ENCODE measurements around the gene USF3. TPM values are rescaled to one million over a fixed set of nuclear protein-coding genes. Genes with fewer than 3 reads are reported as not detected.

Gene USF3
- total and polyA plus RNA-seq, 2 donors (not counting 1 experiment from before 2014, with no cell fraction given): 9.8 to 38.9 TPM

DNA sequence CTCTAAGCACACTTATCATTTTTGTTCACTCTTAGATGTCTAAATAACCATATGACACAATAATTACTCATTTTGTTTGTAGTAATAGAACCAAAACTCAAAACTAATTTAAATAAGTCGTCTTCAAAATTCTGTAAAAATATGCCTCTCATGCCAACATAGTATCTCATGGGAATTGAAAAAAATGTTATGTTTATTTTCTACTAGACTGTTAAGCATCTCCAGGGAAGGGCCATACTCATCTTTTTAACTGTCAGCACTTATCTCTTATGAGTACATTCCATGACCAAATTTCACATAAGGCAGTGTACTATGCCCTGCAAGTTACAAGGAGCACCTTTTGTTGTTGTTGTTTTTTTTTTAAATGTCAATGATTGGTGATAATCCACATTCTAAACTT is 18.3 kb upstream of the USF3 start:
- H3K27me3 Mint-ChIP-seq: no peaks in the 10 kb centered on the region
- ChIA-PET CTCF (interaction anchor here (0.6 to 1.4 kb wide), 3 partner anchors 16 to 1132 kb away, joined by 3 to 5 read pairs (median 4); no protein-coding TSS in a partner anchor), POLR2A (no interaction called here)
- H2AFZ ChIP-seq (ENCODE audit: insufficient read depth, low read depth, low read length, poor library complexity, severe bottlenecking): no peak overlapping the region
- DNase-seq (no peak), ATAC-seq (ENCODE audit: low read depth) (no peak)
- H3K4me2 ChIP-seq (replicated peaks; ENCODE audit: low read depth, low read length, poor library complexity, severe bottlenecking): no peak overlapping the region
- no peaks in the 10 kb centered on the region for H3K9me3 ChIP-seq (ENCODE audit: control extremely low read depth in 1 of 3, control insufficient read depth in 2 of 3, insufficient read depth in 1 of 3, low read length in 2 of 3)
- WGBS (ENCODE audit: insufficient coverage): no CpG with 5 or more reads among the region's 1 CpG
- H3K9me3 Mint-ChIP-seq (ENCODE audit: insufficient read depth): no peaks in the 10 kb centered on the region
- no peaks in the 10 kb centered on the region for H4K20me1 ChIP-seq (ENCODE audit: control insufficient read depth, insufficient read depth, low read length, poor library complexity, severe bottlenecking)
- intact Hi-C loops (cut with micrococcal nuclease): no loop called here
- H3K27me3 ChIP-seq (replicated peaks in 1 of 4; ENCODE audit: control extremely low read depth in 1 of 4, control insufficient read depth in 3 of 4, insufficient read depth in 4 of 4, low read length in 3 of 4): no peaks in the 10 kb centered on the region
- no peak overlapping the region for H3K4me3 Mint-ChIP-seq
- no peak overlapping the region for H3K27ac ChIP-seq (ENCODE audit: low read length in 2 of 2)
- peaks cover 5 to 8% of the 10 kb centered on the region in 2 experiments for H3K36me3 ChIP-seq (replicated peaks in 1 of 2; ENCODE audit: control extremely low read depth in 1 of 2, control insufficient read depth in 1 of 2, extremely low read depth in 1 of 2, insufficient read depth in 2 of 2, low read length in 1 of 2)
- TF ChIP-seq, protein P1, sequence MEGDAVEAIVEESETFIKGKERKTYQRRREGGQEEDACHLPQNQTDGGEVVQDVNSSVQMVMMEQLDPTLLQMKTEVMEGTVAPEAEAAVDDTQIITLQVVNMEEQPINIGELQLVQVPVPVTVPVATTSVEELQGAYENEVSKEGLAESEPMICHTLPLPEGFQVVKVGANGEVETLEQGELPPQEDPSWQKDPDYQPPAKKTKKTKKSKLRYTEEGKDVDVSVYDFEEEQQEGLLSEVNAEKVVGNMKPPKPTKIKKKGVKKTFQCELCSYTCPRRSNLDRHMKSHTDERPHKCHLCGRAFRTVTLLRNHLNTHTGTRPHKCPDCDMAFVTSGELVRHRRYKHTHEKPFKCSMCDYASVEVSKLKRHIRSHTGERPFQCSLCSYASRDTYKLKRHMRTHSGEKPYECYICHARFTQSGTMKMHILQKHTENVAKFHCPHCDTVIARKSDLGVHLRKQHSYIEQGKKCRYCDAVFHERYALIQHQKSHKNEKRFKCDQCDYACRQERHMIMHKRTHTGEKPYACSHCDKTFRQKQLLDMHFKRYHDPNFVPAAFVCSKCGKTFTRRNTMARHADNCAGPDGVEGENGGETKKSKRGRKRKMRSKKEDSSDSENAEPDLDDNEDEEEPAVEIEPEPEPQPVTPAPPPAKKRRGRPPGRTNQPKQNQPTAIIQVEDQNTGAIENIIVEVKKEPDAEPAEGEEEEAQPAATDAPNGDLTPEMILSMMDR (IDR thresholded peaks at IDR 0.05): no peak
- TF ChIP-seq EZH2 (IDR thresholded peaks at IDR 0.05; ENCODE audit: borderline replicate concordance, insufficient read depth, low read depth, low read length, poor library complexity, severe bottlenecking): no peak
- H3K9ac ChIP-seq (ENCODE audit: low read length): no peak overlapping the region
- H3K79me2 ChIP-seq (ENCODE audit: control insufficient read depth, insufficient read depth, low read length): no peaks in the 10 kb centered on the region
- no peak overlapping the region for H3K4me3 ChIP-seq (ENCODE audit: control extremely low read depth in 1 of 5, extremely low read depth in 1 of 5, insufficient read depth in 1 of 5, low read depth in 2 of 5, low read length in 4 of 5)
- no peaks in the 10 kb centered on the region for H3K4me1 ChIP-seq (ENCODE audit: control insufficient read depth in 2 of 2, insufficient read depth in 2 of 2, low read length in 2 of 2)
- no peak overlapping the region for H3K27ac Mint-ChIP-seq
- H3K4me1 Mint-ChIP-seq: no peaks in the 10 kb centered on the region

DNA sequence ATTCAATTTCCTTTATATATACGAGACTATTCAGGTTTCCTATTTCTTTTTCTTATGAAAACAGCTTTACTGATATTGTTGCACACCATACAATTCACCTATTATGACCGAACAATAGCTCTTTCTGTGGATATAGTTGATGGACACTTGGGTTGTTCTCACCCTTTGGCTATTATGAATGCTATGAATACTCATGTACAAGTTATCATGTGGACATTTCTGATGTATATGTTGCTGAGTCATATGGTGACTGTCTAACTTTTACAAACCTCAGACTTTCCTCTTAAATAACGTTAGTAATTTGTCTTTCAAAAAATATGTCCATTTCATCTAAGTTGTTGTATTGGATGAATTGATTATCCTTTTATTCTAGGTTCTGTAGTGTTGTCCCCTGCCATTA is 15.7 kb upstream of the USF3 start:
- H3K36me3 ChIP-seq (replicated peaks in 1 of 2; ENCODE audit: control extremely low read depth in 1 of 2, control insufficient read depth in 1 of 2, extremely low read depth in 1 of 2, insufficient read depth in 2 of 2, low read length in 1 of 2): peaks cover 0 to 2% of the 10 kb centered on the region in 2 experiments
- no CpG with 5 or more reads among the region's 3 CpGs for WGBS (ENCODE audit: insufficient coverage)
- H4K20me1 ChIP-seq (ENCODE audit: control insufficient read depth, insufficient read depth, low read length, poor library complexity, severe bottlenecking): no peaks in the 10 kb centered on the region
- no peak overlapping the region for H2AFZ ChIP-seq (ENCODE audit: insufficient read depth, low read depth, low read length, poor library complexity, severe bottlenecking)
- no peak overlapping the region for H3K4me2 ChIP-seq (replicated peaks; ENCODE audit: low read depth, low read length, poor library complexity, severe bottlenecking)
- no peaks in the 10 kb centered on the region for H3K4me1 Mint-ChIP-seq
- no peak overlapping the region for H3K27ac Mint-ChIP-seq
- no peak overlapping the region for H3K9ac ChIP-seq (ENCODE audit: low read length)
- H3K9me3 ChIP-seq (ENCODE audit: control extremely low read depth in 1 of 3, control insufficient read depth in 2 of 3, insufficient read depth in 1 of 3, low read length in 2 of 3): no peaks in the 10 kb centered on the region
- ChIA-PET POLR2A (no interaction called here), CTCF (interaction anchor here (0.6 to 2.4 kb wide), 5 partner anchors 17 to 135 kb away, joined by 3 to 9 read pairs (median 3); no protein-coding TSS in a partner anchor)
- H3K27me3 ChIP-seq (replicated peaks in 1 of 4; ENCODE audit: control extremely low read depth in 1 of 4, control insufficient read depth in 3 of 4, insufficient read depth in 4 of 4, low read length in 3 of 4): no peaks in the 10 kb centered on the region
- no peaks in the 10 kb centered on the region for H3K9me3 Mint-ChIP-seq (ENCODE audit: insufficient read depth)
- no peaks in the 10 kb centered on the region for H3K4me1 ChIP-seq (ENCODE audit: control insufficient read depth in 2 of 2, insufficient read depth in 2 of 2, low read length in 2 of 2)
- no peak for DNase-seq
- H3K27me3 Mint-ChIP-seq: peaks cover 3% of the 10 kb centered on the region
- H3K4me3 ChIP-seq (ENCODE audit: control extremely low read depth in 1 of 5, extremely low read depth in 1 of 5, insufficient read depth in 1 of 5, low read depth in 2 of 5, low read length in 4 of 5): no peak overlapping the region
- H3K27ac ChIP-seq (ENCODE audit: low read length in 2 of 2): no peak overlapping the region
- no peaks in the 10 kb centered on the region for H3K79me2 ChIP-seq (ENCODE audit: control insufficient read depth, insufficient read depth, low read length)
- TF ChIP-seq EZH2 (IDR thresholded peaks at IDR 0.05; ENCODE audit: borderline replicate concordance, insufficient read depth, low read depth, low read length, poor library complexity, severe bottlenecking): no peak
- TF ChIP-seq, protein P1 (IDR thresholded peaks at IDR 0.05): no peak
- no peak overlapping the region for H3K4me3 Mint-ChIP-seq
- ATAC-seq (ENCODE audit: low read depth): no peak
- intact Hi-C loops (cut with micrococcal nuclease): no loop called here
